HEK293 (cell line): ENCODE measurements around the gene HSD17B13.
"Not testable (repeated sequence)": the region's sequence is repeated elsewhere in the genome, so short reads cannot be mapped to it uniquely, and the experiment has no call there.

Experiments
- CTCF ChIA-PET: fragments of 350-600 bp; formaldehyde crosslinking; extraction: SDS; loops from one replicate; lab custom pipeline; 2021; ENCODE audit warnings: antibody characterized with exemption; lab: Yijun Ruan, JAX
- POLR2A ChIA-PET: fragments of 300-600 bp; formaldehyde crosslinking; extraction: SDS; loops from one replicate; lab custom pipeline; 2020; ENCODE audit warnings: antibody characterized with exemption, inconsistent platforms; lab: Yijun Ruan, JAX
- H3K27ac ChIP-seq: fragments of 200-500 bp; sonication (Bioruptor generic); 2 replicates; pipeline ENCODE4 v1.5.1; 2014; ENCODE audit warnings: low read depth, low read length, control low read depth, inconsistent platforms; ENCODE audit errors: extremely low read depth
- H3K36me3 ChIP-seq, 2 experiments: fragments of 200-500 bp in 1 of 2; sonication (Bioruptor generic) in 1 of 2; 1 replicate in 1 of 2; 2 replicates in 1 of 2; pipeline ENCODE4 v1.5.1; 2014 to 2017; ENCODE audit warnings: inconsistent platforms in 2 of 2, low read length in 2 of 2; ENCODE audit not compliant: control insufficient read depth in 2 of 2, insufficient read depth in 1 of 2
- H3K4me1 ChIP-seq: fragments of 200-500 bp; sonication (Bioruptor generic); 2 replicates; pipeline ENCODE4 v1.5.1; 2014; ENCODE audit warnings: mild to moderate bottlenecking, low read length, inconsistent platforms; ENCODE audit not compliant: control insufficient read depth, insufficient read depth
- H3K4me3 ChIP-seq: 2 replicates; pipeline ENCODE4 v1.5.1; 2011; ENCODE audit warnings: low read depth, mild to moderate bottlenecking, control low read depth, low read length, moderate library complexity
- H3K9me3 ChIP-seq: fragments of 200-500 bp; sonication (Bioruptor generic); 2 replicates; pipeline ENCODE4 v1.5.1; 2014; ENCODE audit warnings: low read depth, low read length, inconsistent platforms; ENCODE audit not compliant: control insufficient read depth, insufficient read depth
- BCL11A ChIP-seq: fragments of 450-650 bp; formaldehyde crosslinking; IDR thresholded peaks from 2 replicates; pipeline ENCODE4 v1.5.1; 2016; ENCODE audit warnings: low read depth, missing biosample characterization, missing genetic modification characterization
- EGR2 ChIP-seq: fragments of 450-650 bp; formaldehyde crosslinking; IDR thresholded peaks from 2 replicates; pipeline ENCODE4 v1.5.1; 2016; ENCODE audit warnings: low read depth, missing biosample characterization, missing genetic modification characterization
- SCRT1 ChIP-seq: fragments of 450-650 bp; formaldehyde crosslinking; IDR thresholded peaks from 2 replicates; pipeline ENCODE4 v1.5.1; 2016; ENCODE audit warnings: missing biosample characterization, missing genetic modification characterization, borderline replicate concordance
- ZNF335 ChIP-seq: fragments of 450-650 bp; formaldehyde crosslinking; conservative IDR thresholded peaks from 2 replicates; pipeline ENCODE4 v1.5.1; 2016; ENCODE audit warnings: missing biosample characterization, missing genetic modification characterization
- ZNF366 ChIP-seq: fragments of 450-650 bp; formaldehyde crosslinking; conservative IDR thresholded peaks from 2 replicates; pipeline ENCODE4 v1.5.1; 2016; ENCODE audit warnings: missing biosample characterization, missing genetic modification characterization
- ZNF501 ChIP-seq: fragments of 450-650 bp; formaldehyde crosslinking; IDR thresholded peaks from 2 replicates; pipeline ENCODE4 v1.5.1; 2016; ENCODE audit warnings: missing biosample characterization, missing genetic modification characterization
- ZNF660 ChIP-seq: fragments of 450-650 bp; IDR thresholded peaks from 2 replicates; pipeline ENCODE4 v1.5.1; 2018; ENCODE audit warnings: missing biosample characterization, mild to moderate bottlenecking, missing genetic modification characterization
- ZNF677 ChIP-seq: fragments of 450-650 bp; IDR thresholded peaks from 2 replicates; pipeline ENCODE4 v1.5.0; 2018; ENCODE audit warnings: missing biosample characterization, mild to moderate bottlenecking, missing genetic modification characterization, moderate library complexity
- TF ChIP-seq, protein P1 (sequence below): fragments of 450-650 bp; formaldehyde crosslinking; IDR thresholded peaks from 2 replicates; pipeline ENCODE4 v1.5.1; 2017; ENCODE audit warnings: missing biosample characterization, missing genetic modification characterization
- TF ChIP-seq, protein P2 (sequence below): fragments of 450-650 bp; formaldehyde crosslinking; IDR thresholded peaks from 2 replicates; pipeline ENCODE4 v1.5.1; 2016; ENCODE audit warnings: missing biosample characterization, missing genetic modification characterization
- TF ChIP-seq, protein P3 (sequence below): fragments of 450-650 bp; formaldehyde crosslinking; IDR thresholded peaks from 2 replicates; pipeline ENCODE4 v1.5.1; 2016; ENCODE audit warnings: missing biosample characterization, missing genetic modification characterization

The HSD17B13 gene

DNA sequence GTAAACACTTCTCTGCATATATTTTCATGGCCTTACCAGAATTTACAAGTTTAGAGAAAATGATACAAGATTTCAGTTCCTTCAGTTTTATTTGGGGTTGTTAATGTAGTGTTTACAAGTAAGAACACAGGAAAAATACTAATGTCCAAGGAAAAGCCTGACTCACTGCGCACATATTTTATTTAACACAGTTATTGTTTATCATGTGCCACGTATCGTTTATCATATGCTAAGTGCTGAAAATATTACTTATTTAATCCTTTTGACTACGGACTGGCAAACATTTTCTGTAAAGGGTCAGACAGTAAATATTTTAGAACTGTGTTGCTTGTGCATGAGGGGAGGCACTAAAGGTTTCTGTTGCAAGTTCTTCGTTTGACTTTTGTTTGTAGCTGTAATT, 794 bp downstream of the HSD17B13 start:
- Histone ChIP-seq H3K27ac (no peak overlapping the region), H3K36me3 (no peaks in the 10 kb centered on the region), H3K4me3 (no peak overlapping the region), H3K9me3 (no peaks in the 10 kb centered on the region), H3K4me1 (peaks cover 4% of the 10 kb centered on the region; the same call in 1 of the 2 replicates)
- TF ChIP-seq, protein P1, sequence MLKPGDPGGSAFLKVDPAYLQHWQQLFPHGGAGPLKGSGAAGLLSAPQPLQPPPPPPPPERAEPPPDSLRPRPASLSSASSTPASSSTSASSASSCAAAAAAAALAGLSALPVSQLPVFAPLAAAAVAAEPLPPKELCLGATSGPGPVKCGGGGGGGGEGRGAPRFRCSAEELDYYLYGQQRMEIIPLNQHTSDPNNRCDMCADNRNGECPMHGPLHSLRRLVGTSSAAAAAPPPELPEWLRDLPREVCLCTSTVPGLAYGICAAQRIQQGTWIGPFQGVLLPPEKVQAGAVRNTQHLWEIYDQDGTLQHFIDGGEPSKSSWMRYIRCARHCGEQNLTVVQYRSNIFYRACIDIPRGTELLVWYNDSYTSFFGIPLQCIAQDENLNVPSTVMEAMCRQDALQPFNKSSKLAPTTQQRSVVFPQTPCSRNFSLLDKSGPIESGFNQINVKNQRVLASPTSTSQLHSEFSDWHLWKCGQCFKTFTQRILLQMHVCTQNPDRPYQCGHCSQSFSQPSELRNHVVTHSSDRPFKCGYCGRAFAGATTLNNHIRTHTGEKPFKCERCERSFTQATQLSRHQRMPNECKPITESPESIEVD (tag by site-specific recombination), result peak; percentile 53; the same call in 1 of the 2 replicates
- TF ChIP-seq EGR2 (tag by site-specific recombination) (no peak), ZNF335 (tag by site-specific recombination) (peak; percentile 71)
- CTCF ChIA-PET, result interaction anchor here (1.1 kb wide), 1 partner anchor 54 kb away, joined by 3 read pairs; no protein-coding TSS in a partner anchor
- POLR2A ChIA-PET, result no interaction called here

DNA sequence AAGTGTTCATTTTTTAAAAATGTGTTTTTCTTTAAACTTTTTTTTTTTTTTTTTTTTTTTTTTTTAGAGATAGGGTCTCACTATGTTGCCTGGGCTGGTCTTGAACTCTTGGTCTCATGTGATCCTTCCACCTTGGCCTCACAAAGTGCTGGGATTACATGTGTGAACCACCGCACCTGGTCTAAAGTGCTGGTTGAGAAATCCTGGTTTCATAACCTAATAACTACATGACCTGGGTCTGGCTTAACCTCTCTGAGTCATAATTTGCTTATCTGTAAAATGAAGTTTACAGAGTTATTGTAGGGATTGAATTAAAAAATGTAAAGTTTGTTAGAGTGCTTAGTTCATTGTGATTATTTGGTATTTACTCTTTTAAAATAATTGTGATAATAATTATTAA, 5.2 kb downstream of the HSD17B13 start:
- Histone ChIP-seq H3K4me1 (no peaks in the 10 kb centered on the region), H3K4me3 (no peak overlapping the region), H3K36me3 (no peaks in the 10 kb centered on the region), H3K27ac (no peak overlapping the region), H3K9me3 (no peaks in the 10 kb centered on the region)
- ChIA-PET POLR2A (no interaction called here), CTCF (no interaction called here)
- no peak for TF ChIP-seq ZNF366
- no peak for TF ChIP-seq ZNF660 (tag by site-specific recombination)
- TF ChIP-seq SCRT1 (tag by site-specific recombination), result no peak
- no peak for TF ChIP-seq ZNF677
- no peak for TF ChIP-seq ZNF501 (tag by site-specific recombination)
- TF ChIP-seq BCL11A (tag by site-specific recombination), result no peak
- TF ChIP-seq, protein P2, sequence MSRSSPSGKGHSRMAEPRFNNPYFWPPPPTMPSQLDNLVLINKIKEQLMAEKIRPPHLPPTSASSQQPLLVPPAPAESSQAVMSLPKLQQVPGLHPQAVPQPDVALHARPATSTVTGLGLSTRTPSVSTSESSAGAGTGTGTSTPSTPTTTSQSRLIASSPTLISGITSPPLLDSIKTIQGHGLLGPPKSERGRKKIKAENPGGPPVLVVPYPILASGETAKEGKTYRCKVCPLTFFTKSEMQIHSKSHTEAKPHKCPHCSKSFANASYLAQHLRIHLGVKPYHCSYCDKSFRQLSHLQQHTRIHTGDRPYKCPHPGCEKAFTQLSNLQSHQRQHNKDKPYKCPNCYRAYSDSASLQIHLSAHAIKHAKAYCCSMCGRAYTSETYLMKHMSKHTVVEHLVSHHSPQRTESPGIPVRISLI (tag by site-specific recombination), result peak; percentile 41; the same call in 1 of the 2 replicates

DNA sequence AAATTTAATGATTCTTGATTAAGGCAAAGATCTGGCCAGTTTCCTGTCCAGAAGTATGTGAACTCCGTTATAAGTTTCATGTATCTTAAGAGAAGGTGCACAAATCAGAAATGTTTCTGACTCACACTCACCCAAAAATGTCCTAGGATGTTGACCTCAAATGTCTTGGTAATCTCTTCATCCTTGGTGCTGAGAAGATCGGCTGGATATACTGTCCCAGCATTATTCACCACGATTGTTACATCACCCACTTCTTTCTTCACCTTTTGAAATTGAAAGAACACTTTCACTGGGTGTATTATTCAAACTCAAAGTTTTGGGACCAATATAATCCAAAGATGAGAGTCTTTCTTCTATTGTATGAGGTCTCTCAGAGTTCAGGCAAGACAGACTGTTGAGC, 5.7 kb downstream of the HSD17B13 start:
- TF ChIP-seq, protein P3, sequence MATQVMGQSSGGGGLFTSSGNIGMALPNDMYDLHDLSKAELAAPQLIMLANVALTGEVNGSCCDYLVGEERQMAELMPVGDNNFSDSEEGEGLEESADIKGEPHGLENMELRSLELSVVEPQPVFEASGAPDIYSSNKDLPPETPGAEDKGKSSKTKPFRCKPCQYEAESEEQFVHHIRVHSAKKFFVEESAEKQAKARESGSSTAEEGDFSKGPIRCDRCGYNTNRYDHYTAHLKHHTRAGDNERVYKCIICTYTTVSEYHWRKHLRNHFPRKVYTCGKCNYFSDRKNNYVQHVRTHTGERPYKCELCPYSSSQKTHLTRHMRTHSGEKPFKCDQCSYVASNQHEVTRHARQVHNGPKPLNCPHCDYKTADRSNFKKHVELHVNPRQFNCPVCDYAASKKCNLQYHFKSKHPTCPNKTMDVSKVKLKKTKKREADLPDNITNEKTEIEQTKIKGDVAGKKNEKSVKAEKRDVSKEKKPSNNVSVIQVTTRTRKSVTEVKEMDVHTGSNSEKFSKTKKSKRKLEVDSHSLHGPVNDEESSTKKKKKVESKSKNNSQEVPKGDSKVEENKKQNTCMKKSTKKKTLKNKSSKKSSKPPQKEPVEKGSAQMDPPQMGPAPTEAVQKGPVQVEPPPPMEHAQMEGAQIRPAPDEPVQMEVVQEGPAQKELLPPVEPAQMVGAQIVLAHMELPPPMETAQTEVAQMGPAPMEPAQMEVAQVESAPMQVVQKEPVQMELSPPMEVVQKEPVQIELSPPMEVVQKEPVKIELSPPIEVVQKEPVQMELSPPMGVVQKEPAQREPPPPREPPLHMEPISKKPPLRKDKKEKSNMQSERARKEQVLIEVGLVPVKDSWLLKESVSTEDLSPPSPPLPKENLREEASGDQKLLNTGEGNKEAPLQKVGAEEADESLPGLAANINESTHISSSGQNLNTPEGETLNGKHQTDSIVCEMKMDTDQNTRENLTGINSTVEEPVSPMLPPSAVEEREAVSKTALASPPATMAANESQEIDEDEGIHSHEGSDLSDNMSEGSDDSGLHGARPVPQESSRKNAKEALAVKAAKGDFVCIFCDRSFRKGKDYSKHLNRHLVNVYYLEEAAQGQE (tag by site-specific recombination), result no peak
- no peak overlapping the region for H3K27ac ChIP-seq
- POLR2A ChIA-PET, result no interaction called here
- H3K9me3 ChIP-seq, result no peaks in the 10 kb centered on the region
- H3K4me3 ChIP-seq, result no peak overlapping the region
- no peaks in the 10 kb centered on the region for H3K4me1 ChIP-seq
- H3K36me3 ChIP-seq, result no peaks in the 10 kb centered on the region
- CTCF ChIA-PET, result no interaction called here

DNA sequence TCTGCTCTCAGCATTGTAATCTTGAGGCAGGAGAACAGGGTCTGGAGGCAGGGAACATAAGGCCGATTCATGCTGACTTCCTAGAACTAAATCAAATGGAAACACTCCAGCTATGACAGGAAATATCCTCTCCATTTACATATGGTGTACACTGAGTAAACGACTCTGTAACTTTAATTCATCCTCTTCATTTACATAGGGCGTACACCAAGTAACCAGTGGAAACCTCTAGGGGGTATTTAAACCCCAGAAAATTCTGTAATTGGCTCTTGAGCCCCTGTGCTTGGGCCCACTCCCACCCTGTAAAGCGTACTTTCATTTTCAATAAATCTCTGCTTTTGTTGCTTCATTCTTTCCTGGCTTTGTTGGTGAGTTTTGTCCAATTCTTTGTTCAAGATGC, 7.7 kb downstream of the HSD17B13 start:
- H3K27ac ChIP-seq, H3K4me3 ChIP-seq, H3K4me1 ChIP-seq, H3K36me3 ChIP-seq, H3K9me3 ChIP-seq, POLR2A ChIA-PET: not testable (repeated sequence)
- CTCF ChIA-PET, result interaction anchor here (0.7 kb wide), 1 partner anchor 122 kb away, joined by 3 read pairs; no protein-coding TSS in a partner anchor
